ENCODE results near the gene TUBA4A.

TUBA4A gene

GRCh38 chr2:219225350-219225749, 28.4 kb downstream of the TUBA4A start:
- H3K4me3 ChIP-seq (ENCODE audit: low read length): no peak overlapping the region
- H3K4me1 ChIP-seq (ENCODE audit: control insufficient read depth, insufficient read depth, low read length): peaks cover 13% of the 10 kb centered on the region
- no peak for DNase-seq (ENCODE audit: low read depth)
- no peaks in the 10 kb centered on the region for H3K9me3 ChIP-seq (ENCODE audit: control insufficient read depth, low read length)
- no peaks in the 10 kb centered on the region for H3K27me3 ChIP-seq (replicated peaks; ENCODE audit: control insufficient read depth, insufficient read depth, low read length)
- H3K9ac ChIP-seq (ENCODE audit: low read length): no peak overlapping the region
- H3K36me3 ChIP-seq (ENCODE audit: control insufficient read depth, insufficient read depth, low read length, severe bottlenecking): peaks cover 66% of the 10 kb centered on the region

GRCh38 chr2:219223831-219224610, 29.7 kb downstream of the TUBA4A start:
- no peaks in the 10 kb centered on the region for H3K9me3 ChIP-seq (ENCODE audit: control insufficient read depth, low read length)
- H3K9ac ChIP-seq (ENCODE audit: low read length): no peak overlapping the region
- H3K4me3 ChIP-seq (ENCODE audit: low read length): no peak overlapping the region
- no peaks in the 10 kb centered on the region for H3K27me3 ChIP-seq (replicated peaks; ENCODE audit: control insufficient read depth, insufficient read depth, low read length)
- peaks cover 74% of the 10 kb centered on the region for H3K36me3 ChIP-seq (ENCODE audit: control insufficient read depth, insufficient read depth, low read length, severe bottlenecking)
- H3K4me1 ChIP-seq (ENCODE audit: control insufficient read depth, insufficient read depth, low read length): peaks cover 19% of the 10 kb centered on the region
- DNase-seq (ENCODE audit: low read depth): no peak

GRCh38 chr2:219221957-219222518, 31.7 kb downstream of the TUBA4A start:
- no peak overlapping the region for H3K4me3 ChIP-seq (ENCODE audit: low read length)
- no peak overlapping the region for H3K9ac ChIP-seq (ENCODE audit: low read length)
- no peaks in the 10 kb centered on the region for H3K9me3 ChIP-seq (ENCODE audit: control insufficient read depth, low read length)
- H3K27me3 ChIP-seq (replicated peaks; ENCODE audit: control insufficient read depth, insufficient read depth, low read length): no peaks in the 10 kb centered on the region
- peaks cover 20% of the 10 kb centered on the region for H3K4me1 ChIP-seq (ENCODE audit: control insufficient read depth, insufficient read depth, low read length)
- DNase-seq (ENCODE audit: low read depth): no peak
- peaks cover 73% of the 10 kb centered on the region for H3K36me3 ChIP-seq (ENCODE audit: control insufficient read depth, insufficient read depth, low read length, severe bottlenecking)

GRCh38 chr2:219220652-219221402, 32.9 kb downstream of the TUBA4A start:
- Histone ChIP-seq H3K4me1 (ENCODE audit: control insufficient read depth, insufficient read depth, low read length) (peaks cover 28% of the 10 kb centered on the region), H3K4me3 (ENCODE audit: low read length) (no peak overlapping the region), H3K9ac (ENCODE audit: low read length) (no peak overlapping the region), H3K36me3 (ENCODE audit: control insufficient read depth, insufficient read depth, low read length, severe bottlenecking) (peaks cover 65% of the 10 kb centered on the region), H3K9me3 (ENCODE audit: control insufficient read depth, low read length) (no peaks in the 10 kb centered on the region), H3K27me3 (replicated peaks; ENCODE audit: control insufficient read depth, insufficient read depth, low read length) (no peaks in the 10 kb centered on the region)
- no peak for DNase-seq (ENCODE audit: low read depth)

GRCh38 chr2:219219784-219220532, 33.8 kb downstream of the TUBA4A start:
- Histone ChIP-seq H3K9ac (ENCODE audit: low read length) (peak overlapping the region; percentile 92), H3K27me3 (replicated peaks; ENCODE audit: control insufficient read depth, insufficient read depth, low read length) (no peaks in the 10 kb centered on the region), H3K4me3 (ENCODE audit: low read length) (no peak overlapping the region)

GRCh38 chr2:219218732-219219701, 34.7 kb downstream of the TUBA4A start, which contains the start of gene ABCB6:
TSS of gene ABCB6 (minus strand) at chr2:219218958. CDS start at chr2:219218673, 285 bp downstream.
- peak within 1 kb of the TSS; percentile 92 for H3K9ac ChIP-seq (ENCODE audit: low read length)
- peaks cover 28% of the 10 kb centered on the region for H3K4me1 ChIP-seq (ENCODE audit: control insufficient read depth, insufficient read depth, low read length)
- no peaks in the 10 kb centered on the region for H3K27me3 ChIP-seq (replicated peaks; ENCODE audit: control insufficient read depth, insufficient read depth, low read length)
- no peaks in the 10 kb centered on the region for H3K9me3 ChIP-seq (ENCODE audit: control insufficient read depth, low read length)
- H3K36me3 ChIP-seq (ENCODE audit: control insufficient read depth, insufficient read depth, low read length, severe bottlenecking): peaks cover 61% of the 10 kb centered on the region
- DNase-seq (ENCODE audit: low read depth): peak; percentile 98
- H3K4me3 ChIP-seq (ENCODE audit: low read length): peak within 1 kb of the TSS; percentile 79

More at GRCh38 chr2:219219784-219220532, 33.8 kb downstream of the TUBA4A start:
- H3K9me3 ChIP-seq (ENCODE audit: control insufficient read depth, low read length): no peaks in the 10 kb centered on the region
- peaks cover 28% of the 10 kb centered on the region for H3K4me1 ChIP-seq (ENCODE audit: control insufficient read depth, insufficient read depth, low read length)
- DNase-seq (ENCODE audit: low read depth): no peak
- peaks cover 61% of the 10 kb centered on the region for H3K36me3 ChIP-seq (ENCODE audit: control insufficient read depth, insufficient read depth, low read length, severe bottlenecking)

- Histone ChIP-seq H3K27me3 (replicated peaks; ENCODE audit: control insufficient read depth, insufficient read depth, low read length) (no peaks in the 10 kb centered on the region), H3K9me3 (ENCODE audit: control insufficient read depth, low read length) (no peaks in the 10 kb centered on the region), H3K4me1 (ENCODE audit: control insufficient read depth, insufficient read depth, low read length) (peaks cover 28% of the 10 kb centered on the region), H3K4me3 (ENCODE audit: low read length) (peak overlapping the region; percentile 79), H3K36me3 (ENCODE audit: control insufficient read depth, insufficient read depth, low read length, severe bottlenecking) (peaks cover 61% of the 10 kb centered on the region), H3K9ac (ENCODE audit: low read length) (peak overlapping the region; percentile 92)
- DNase-seq (ENCODE audit: low read depth): peak; percentile 82
Measured at GRCh38 chr2:219218217-219218731, 35.4 kb downstream of the TUBA4A start.

- peaks cover 59% of the 10 kb centered on the region for H3K36me3 ChIP-seq (ENCODE audit: control insufficient read depth, insufficient read depth, low read length, severe bottlenecking)
Measured at GRCh38 chr2:219216535-219216915, 37.2 kb downstream of the TUBA4A start.

GRCh38 chr2:219215871-219216534, 37.7 kb downstream of the TUBA4A start:
- no peak for DNase-seq (ENCODE audit: low read depth)
- Histone ChIP-seq H3K36me3 (ENCODE audit: control insufficient read depth, insufficient read depth, low read length, severe bottlenecking) (peaks cover 56% of the 10 kb centered on the region), H3K27me3 (replicated peaks; ENCODE audit: control insufficient read depth, insufficient read depth, low read length) (no peaks in the 10 kb centered on the region), H3K9ac (ENCODE audit: low read length) (peak overlapping the region; percentile 12), H3K4me1 (ENCODE audit: control insufficient read depth, insufficient read depth, low read length) (peaks cover 28% of the 10 kb centered on the region), H3K9me3 (ENCODE audit: control insufficient read depth, low read length) (no peaks in the 10 kb centered on the region), H3K4me3 (ENCODE audit: low read length) (no peak overlapping the region)

More at GRCh38 chr2:219216535-219216915, 37.2 kb downstream of the TUBA4A start:
- H3K4me3 ChIP-seq (ENCODE audit: low read length): no peak overlapping the region
- no peak overlapping the region for H3K9ac ChIP-seq (ENCODE audit: low read length)
- H3K27me3 ChIP-seq (replicated peaks; ENCODE audit: control insufficient read depth, insufficient read depth, low read length): no peaks in the 10 kb centered on the region
- H3K9me3 ChIP-seq (ENCODE audit: control insufficient read depth, low read length): no peaks in the 10 kb centered on the region
- H3K4me1 ChIP-seq (ENCODE audit: control insufficient read depth, insufficient read depth, low read length): peaks cover 28% of the 10 kb centered on the region
- no peak for DNase-seq (ENCODE audit: low read depth)

All from adipocyte (in vitro differentiated cells).